Kidney epithelial cell (primary cell): ENCODE data around the gene GPR39. TPM values are rescaled to one million over a fixed set of nuclear protein-coding genes. Genes with fewer than 3 reads are reported as not detected.

Experiments used
- DNase-seq: peaks from one replicate; pipeline ENCODE4 v3.0.0-alpha.2; 2010; ENCODE audit warnings: low read depth
- H3K27me3 ChIP-seq: 2 replicates; pipeline ENCODE4 v1.6.0; 2011; ENCODE audit warnings: low read length; ENCODE audit not compliant: control insufficient read depth, insufficient read depth
- H3K36me3 ChIP-seq: 2 replicates; pipeline ENCODE4 v1.5.1; 2011; ENCODE audit warnings: low read length; ENCODE audit not compliant: control insufficient read depth, insufficient read depth
- H3K4me3 ChIP-seq: 2 replicates; pipeline ENCODE4 v1.5.1; 2011; ENCODE audit warnings: low read depth, mild to moderate bottlenecking, control low read depth, low read length
- CTCF ChIP-seq: IDR thresholded peaks from 2 replicates; pipeline ENCODE4 v1.5.1; 2011; ENCODE audit warnings: mild to moderate bottlenecking, moderate library complexity, low read length, control low read depth, inconsistent platforms; ENCODE audit not compliant: insufficient read depth, poor library complexity, severe bottlenecking
- total RNA-seq: library from RNA; depleted of rRNA; stranded (reverse); fragments of >200 nt; gene quantifications from 2 replicates; pipeline ENCODE4 v1.2.3, GENCODE V29; 2015

Gene GPR39
- total RNA-seq, 1 donor from 2014 or later, result 5.9 TPM

GRCh38 chr2:132633635-132634034, 217.0 kb downstream of the GPR39 start:
- no peak for DNase-seq
- H3K4me3 ChIP-seq, result no peak overlapping the region
- no peaks in the 10 kb centered on the region for H3K27me3 ChIP-seq
- no peak for TF ChIP-seq CTCF
- H3K36me3 ChIP-seq, result no peaks in the 10 kb centered on the region

DNA sequence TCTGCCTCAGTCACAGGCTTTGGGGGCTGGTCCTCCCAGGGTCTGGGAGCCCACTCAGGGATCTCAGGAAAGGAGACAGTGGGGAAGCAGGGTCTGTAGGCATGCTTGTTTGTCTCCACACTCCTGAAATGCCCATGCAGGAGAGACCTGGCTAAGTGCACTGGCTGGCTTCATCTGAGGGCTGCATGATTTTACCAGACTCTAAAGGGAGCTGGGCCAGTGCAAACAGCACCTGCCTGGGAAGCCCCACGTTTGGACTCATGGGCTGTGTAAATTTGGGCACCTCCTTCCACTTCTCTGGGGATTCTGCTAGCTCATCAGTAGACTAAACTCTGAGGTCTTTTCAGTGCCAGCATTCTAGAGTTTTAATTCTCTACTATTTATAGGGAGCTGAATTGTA, 219.7 kb downstream of the GPR39 start:
- Histone ChIP-seq H3K36me3 (no peaks in the 10 kb centered on the region), H3K27me3 (no peaks in the 10 kb centered on the region), H3K4me3 (no peak overlapping the region)
- TF ChIP-seq CTCF, result no peak
- no peak for DNase-seq

DNA sequence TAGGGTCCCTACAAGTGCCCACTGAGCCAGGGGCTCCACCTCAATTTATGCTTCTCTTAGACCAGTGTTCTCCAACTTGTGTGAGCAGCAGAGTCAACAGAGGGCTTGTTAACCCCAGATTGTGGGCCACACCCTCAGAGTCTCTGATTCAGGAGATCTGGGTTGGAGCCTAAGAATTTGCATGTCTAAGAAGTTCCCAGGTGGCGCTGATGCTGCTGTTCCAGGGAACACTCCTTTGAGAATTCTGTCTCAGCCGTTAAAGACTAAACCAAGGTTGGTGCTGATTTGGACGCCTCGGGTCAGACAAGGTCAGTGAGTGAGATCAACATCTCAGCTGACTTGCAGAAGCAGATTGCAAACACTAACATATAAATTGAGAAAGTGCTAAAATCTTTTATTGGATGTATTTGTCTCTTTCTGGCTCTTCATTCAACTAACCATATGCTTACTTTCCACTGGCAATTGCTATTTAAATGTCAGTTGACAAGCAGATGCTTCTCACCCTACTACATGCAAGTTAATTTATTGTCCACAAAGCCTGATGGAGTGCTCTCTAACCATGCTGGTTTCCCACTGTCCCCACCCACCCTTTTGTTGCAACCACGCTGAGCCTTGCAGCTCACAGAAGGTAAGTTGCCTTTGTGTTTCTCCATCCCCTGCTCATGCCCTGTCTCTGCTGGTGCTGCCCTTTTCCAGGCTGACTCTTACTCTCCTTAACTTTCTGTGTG, 221.9 kb downstream of the GPR39 start:
- TF ChIP-seq CTCF, result no peak
- Histone ChIP-seq H3K36me3 (peaks cover 3% of the 10 kb centered on the region), H3K27me3 (no peaks in the 10 kb centered on the region), H3K4me3 (no peak overlapping the region)
- no peak for DNase-seq

- no peak overlapping the region for H3K4me3 ChIP-seq
- no peaks in the 10 kb centered on the region for H3K27me3 ChIP-seq
- no peak for DNase-seq
- no peak for TF ChIP-seq CTCF
- H3K36me3 ChIP-seq, result peaks cover 6% of the 10 kb centered on the region
Measured at GRCh38 chr2:132640116-132640515, 223.5 kb downstream of the GPR39 start.

- H3K4me3 ChIP-seq, result no peak overlapping the region
- DNase-seq, result no peak
- no peaks in the 10 kb centered on the region for H3K27me3 ChIP-seq
- peaks cover 9% of the 10 kb centered on the region for H3K36me3 ChIP-seq
- TF ChIP-seq CTCF, result no peak
Measured at GRCh38 chr2:132641819-132642218, 225.2 kb downstream of the GPR39 start.

DNA sequence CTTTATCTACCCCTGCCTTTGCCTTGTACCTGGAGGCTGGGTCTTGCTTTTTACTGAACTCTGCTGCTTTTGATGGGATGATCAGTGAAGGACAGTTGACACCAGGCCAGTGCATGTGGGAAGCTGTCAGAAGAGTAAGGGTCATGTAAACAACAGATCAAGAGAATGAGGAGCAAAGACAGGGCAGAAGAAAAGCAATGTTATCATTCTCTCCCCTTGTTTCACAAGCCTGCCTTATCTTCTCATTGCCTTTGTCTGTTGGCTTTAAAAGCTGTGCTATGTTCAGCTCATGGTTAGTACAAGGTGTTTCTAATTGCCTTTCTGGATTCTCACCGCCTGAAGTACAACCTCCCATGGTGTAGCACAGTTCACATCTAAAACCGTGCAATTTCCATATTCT, 225.8 kb downstream of the GPR39 start:
- DNase-seq, result no peak
- TF ChIP-seq CTCF, result no peak
- H3K4me3 ChIP-seq, result no peak overlapping the region
- no peaks in the 10 kb centered on the region for H3K27me3 ChIP-seq
- peaks cover 9% of the 10 kb centered on the region for H3K36me3 ChIP-seq
